Measurements from ENCODE around the gene VPS26B.

Gene VPS26B

DNA sequence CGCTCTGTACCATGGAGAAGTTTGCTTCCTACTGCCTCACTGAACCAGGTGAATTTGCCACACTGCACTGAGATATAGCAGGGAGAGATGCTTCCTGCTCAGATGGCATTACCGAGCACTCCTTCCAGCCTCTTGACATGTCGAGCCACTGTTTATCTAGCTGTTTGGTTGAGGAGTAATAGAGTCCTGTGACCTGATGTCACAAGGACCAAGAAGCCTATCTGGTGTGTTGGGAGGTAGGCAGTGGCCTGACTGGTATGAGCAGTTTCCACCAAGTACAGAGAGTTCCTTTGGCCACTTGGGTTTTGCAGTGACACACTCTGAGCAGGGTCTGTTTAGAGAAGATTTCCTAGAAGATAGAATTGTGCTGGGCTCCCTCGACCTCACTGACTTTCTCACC, 34.1 kb downstream of the VPS26B start:
- Histone ChIP-seq H3K9me3 (ENCODE audit: control insufficient read depth, low read length) (no peaks in the 10 kb centered on the region), H3K36me3 (ENCODE audit: control insufficient read depth, insufficient read depth, low read length) (peaks cover 57% of the 10 kb centered on the region), H3K4me3 (ENCODE audit: extremely low read depth, insufficient read depth, low read length, poor library complexity, severe bottlenecking) (no peak overlapping the region), H3K27ac (ENCODE audit: low read depth, low read length, severe bottlenecking) (no peak overlapping the region), H3K4me1 (ENCODE audit: control insufficient read depth, insufficient read depth, low read length, poor library complexity, severe bottlenecking) (no peaks in the 10 kb centered on the region)
- WGBS, 2 experiments (ENCODE audit: insufficient coverage in 2 of 2): 97 to 100% methylated on average over 3 to 4 of the region's 4 CpGs

DNA sequence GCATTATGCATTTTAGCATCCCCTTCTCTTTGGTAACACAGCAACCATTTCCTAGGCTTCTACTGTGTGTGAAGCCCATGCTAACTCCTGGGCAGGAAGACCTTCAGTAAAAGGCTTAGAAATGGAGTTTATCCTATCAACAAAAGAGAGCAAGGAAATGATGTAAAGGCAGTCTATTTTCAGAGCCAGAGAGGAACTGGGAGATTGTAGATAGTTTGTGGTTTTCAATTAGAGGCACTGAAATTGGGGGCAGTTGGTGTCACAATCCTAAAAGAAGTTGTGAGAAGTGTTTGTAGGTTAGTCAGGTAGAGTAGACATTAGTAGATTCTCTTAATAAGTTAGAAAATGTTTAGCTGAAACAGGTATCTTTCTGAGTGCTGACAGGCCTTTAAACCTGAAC, 36.0 kb downstream of the VPS26B start:
- H3K9me3 ChIP-seq (ENCODE audit: control insufficient read depth, low read length): no peaks in the 10 kb centered on the region
- H3K4me1 ChIP-seq (ENCODE audit: control insufficient read depth, insufficient read depth, low read length, poor library complexity, severe bottlenecking): no peaks in the 10 kb centered on the region
- H3K4me3 ChIP-seq (ENCODE audit: extremely low read depth, insufficient read depth, low read length, poor library complexity, severe bottlenecking): no peak overlapping the region
- H3K27ac ChIP-seq (ENCODE audit: low read depth, low read length, severe bottlenecking): no peak overlapping the region
- peaks cover 62% of the 10 kb centered on the region for H3K36me3 ChIP-seq (ENCODE audit: control insufficient read depth, insufficient read depth, low read length)

DNA sequence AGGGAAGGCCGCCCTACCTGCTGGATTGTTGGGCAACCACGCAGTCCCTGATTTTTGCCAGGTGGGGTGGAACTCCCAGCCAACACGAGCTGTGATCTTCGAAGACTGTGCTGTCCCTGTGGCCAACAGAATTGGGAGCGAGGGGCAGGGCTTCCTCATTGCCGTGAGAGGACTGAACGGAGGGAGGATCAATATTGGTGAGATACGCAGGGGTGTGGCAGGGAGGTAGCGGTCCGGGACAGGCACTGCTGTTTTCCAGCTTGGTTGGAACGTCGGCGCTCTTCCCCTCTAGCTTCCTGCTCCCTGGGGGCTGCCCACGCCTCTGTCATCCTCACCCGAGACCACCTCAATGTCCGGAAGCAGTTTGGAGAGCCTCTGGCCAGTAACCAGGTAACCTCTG, 36.5 kb downstream of the VPS26B start:
- Histone ChIP-seq H3K4me1 (ENCODE audit: control insufficient read depth, insufficient read depth, low read length, poor library complexity, severe bottlenecking) (no peaks in the 10 kb centered on the region), H3K27ac (ENCODE audit: low read depth, low read length, severe bottlenecking) (no peak overlapping the region), H3K9me3 (ENCODE audit: control insufficient read depth, low read length) (no peaks in the 10 kb centered on the region), H3K4me3 (ENCODE audit: extremely low read depth, insufficient read depth, low read length, poor library complexity, severe bottlenecking) (no peak overlapping the region), H3K36me3 (ENCODE audit: control insufficient read depth, insufficient read depth, low read length) (peaks cover 62% of the 10 kb centered on the region)
- WGBS, 2 experiments (ENCODE audit: insufficient coverage in 2 of 2): 92 to 94% methylated on average over 14 to 16 of the region's 16 CpGs

DNA sequence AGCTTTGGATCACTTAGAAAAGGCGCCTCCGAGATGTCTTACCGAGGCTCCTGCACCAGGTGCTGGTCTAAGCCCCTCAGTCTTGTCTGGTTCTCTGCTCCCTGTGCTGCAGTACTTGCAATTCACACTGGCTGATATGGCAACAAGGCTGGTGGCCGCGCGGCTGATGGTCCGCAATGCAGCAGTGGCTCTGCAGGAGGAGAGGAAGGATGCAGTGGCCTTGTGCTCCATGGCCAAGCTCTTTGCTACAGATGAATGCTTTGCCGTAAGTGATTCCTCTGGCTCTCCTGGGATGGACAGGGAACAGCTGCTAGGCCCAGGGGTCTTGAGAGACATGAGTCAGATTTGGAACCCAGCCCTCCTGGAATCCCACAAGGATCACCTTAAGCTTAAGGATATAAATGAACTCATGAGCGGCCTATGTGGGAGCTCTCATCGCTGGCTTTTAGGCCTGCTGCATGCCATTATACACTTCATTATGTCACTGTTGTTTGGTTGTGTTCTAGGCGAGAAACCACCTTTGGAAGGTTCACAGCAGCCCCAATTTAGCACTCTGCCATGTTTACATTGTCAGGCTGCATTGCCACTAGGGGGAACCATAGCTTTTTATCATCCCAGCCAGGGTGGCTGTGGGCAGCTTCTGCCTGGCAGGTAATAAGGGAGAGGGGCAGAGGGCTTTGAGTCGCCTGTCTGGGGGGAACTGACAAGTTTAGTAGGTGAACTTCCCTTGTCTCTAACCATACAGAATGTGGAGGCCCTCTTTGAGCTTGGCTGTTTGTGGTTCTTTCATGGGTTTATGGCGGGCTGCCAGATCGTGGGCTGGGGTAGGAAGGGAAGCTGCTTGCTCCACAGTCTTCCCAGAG, 37.4 kb downstream of the VPS26B start:
- Histone ChIP-seq H3K4me3 (ENCODE audit: extremely low read depth, insufficient read depth, low read length, poor library complexity, severe bottlenecking) (no peak overlapping the region), H3K27ac (ENCODE audit: low read depth, low read length, severe bottlenecking) (no peak overlapping the region), H3K36me3 (ENCODE audit: control insufficient read depth, insufficient read depth, low read length) (peaks cover 54% of the 10 kb centered on the region), H3K4me1 (ENCODE audit: control insufficient read depth, insufficient read depth, low read length, poor library complexity, severe bottlenecking) (no peaks in the 10 kb centered on the region), H3K9me3 (ENCODE audit: control insufficient read depth, low read length) (no peaks in the 10 kb centered on the region)
- 88 to 94% methylated on average over 10 to 13 of the region's 14 CpGs for WGBS, 2 experiments (ENCODE audit: insufficient coverage in 2 of 2)

DNA sequence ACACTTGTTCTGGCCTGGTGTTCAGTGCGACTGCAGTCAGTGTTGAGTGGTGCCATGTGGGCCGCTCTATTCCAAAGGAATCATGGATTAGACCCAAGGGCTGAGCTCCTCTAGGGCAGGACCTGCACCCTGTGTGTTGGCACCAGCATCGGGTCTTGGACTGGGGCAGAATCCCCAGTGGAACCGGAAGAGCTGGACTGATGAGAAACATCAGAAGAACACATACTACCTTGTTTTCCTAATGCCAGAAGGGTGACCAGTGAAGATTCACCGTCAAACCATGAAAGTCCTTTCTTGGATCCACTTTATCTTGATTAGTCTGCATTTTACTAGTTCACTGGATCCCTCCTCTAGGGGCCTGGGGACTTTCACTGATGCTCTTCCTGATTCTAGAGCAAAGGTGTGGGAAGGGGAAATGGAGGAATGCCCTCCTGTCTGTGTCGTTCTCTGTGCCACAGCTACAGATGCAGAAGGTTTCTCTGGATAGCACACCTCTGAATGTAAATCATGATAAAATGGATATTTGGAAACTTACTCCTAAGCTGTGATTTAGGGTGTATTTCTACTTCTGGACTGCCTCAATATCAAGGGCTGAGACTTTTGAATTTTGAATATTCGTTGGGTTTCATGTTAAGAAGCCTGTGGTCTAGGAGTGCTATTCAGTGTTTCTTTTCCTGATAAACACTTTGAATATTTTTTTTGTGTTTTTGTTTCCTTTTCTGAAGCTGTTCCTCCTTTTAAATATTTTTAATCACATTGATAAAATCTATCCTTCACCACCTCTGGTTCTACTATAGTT, 40.7 kb downstream of the VPS26B start:
- Histone ChIP-seq H3K36me3 (ENCODE audit: control insufficient read depth, insufficient read depth, low read length) (peaks cover 37% of the 10 kb centered on the region), H3K4me1 (ENCODE audit: control insufficient read depth, insufficient read depth, low read length, poor library complexity, severe bottlenecking) (no peaks in the 10 kb centered on the region), H3K9me3 (ENCODE audit: control insufficient read depth, low read length) (no peaks in the 10 kb centered on the region), H3K4me3 (ENCODE audit: extremely low read depth, insufficient read depth, low read length, poor library complexity, severe bottlenecking) (no peak overlapping the region), H3K27ac (ENCODE audit: low read depth, low read length, severe bottlenecking) (no peak overlapping the region)
- WGBS, 2 experiments (ENCODE audit: insufficient coverage in 2 of 2): 90 to 96% methylated on average over 4 of the region's 7 CpGs

DNA sequence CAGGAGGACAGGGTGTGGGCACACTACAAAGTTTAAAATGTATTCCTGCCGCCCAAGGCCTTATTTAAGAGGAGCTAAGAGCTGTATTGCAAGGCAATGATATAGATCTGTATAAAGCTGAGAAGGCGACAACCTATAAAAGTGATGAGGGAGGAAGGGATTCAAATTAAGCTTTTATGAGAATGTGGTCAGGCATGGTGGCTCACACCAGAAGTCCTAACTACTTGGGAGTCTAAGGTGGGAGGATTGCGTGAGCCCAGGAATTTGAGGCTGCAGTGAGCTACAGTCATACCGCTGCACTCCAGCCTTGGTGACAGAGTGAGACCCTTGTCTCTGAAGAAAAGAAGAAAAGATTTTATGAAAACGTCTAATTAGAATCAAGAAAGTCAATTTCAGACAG, 42.0 kb downstream of the VPS26B start:
- H3K27ac ChIP-seq (ENCODE audit: low read depth, low read length, severe bottlenecking): no peak overlapping the region
- no peaks in the 10 kb centered on the region for H3K4me1 ChIP-seq (ENCODE audit: control insufficient read depth, insufficient read depth, low read length, poor library complexity, severe bottlenecking)
- H3K9me3 ChIP-seq (ENCODE audit: control insufficient read depth, low read length): no peaks in the 10 kb centered on the region
- peaks cover 26% of the 10 kb centered on the region for H3K36me3 ChIP-seq (ENCODE audit: control insufficient read depth, insufficient read depth, low read length)
- no peak overlapping the region for H3K4me3 ChIP-seq (ENCODE audit: extremely low read depth, insufficient read depth, low read length, poor library complexity, severe bottlenecking)
- 87 to 100% methylated on average over 5 of the region's 5 CpGs for WGBS, 2 experiments (ENCODE audit: insufficient coverage in 2 of 2)

DNA sequence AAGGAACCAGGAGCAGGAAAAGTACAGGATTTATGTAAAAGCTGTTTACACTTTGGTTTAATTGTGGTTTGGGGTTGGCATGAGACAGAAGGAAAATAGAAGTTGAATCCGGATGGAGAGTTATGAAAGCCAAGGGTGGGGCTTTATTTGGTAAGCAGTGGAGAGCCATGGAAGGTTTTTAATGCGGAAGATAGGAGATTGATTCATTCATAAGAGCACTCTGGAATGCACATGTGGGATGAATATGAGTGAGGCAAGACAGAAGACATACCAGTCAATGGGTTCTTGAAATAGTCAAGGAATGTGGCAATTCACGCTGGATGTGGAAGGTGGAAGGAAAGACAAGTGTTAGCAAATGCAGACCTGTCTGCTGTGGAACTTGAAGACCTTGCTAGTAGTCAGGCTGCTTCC, 42.4 kb downstream of the VPS26B start:
- no peaks in the 10 kb centered on the region for H3K9me3 ChIP-seq (ENCODE audit: control insufficient read depth, low read length)
- H3K4me3 ChIP-seq (ENCODE audit: extremely low read depth, insufficient read depth, low read length, poor library complexity, severe bottlenecking): no peak overlapping the region
- H3K36me3 ChIP-seq (ENCODE audit: control insufficient read depth, insufficient read depth, low read length): peaks cover 22% of the 10 kb centered on the region
- no peak overlapping the region for H3K27ac ChIP-seq (ENCODE audit: low read depth, low read length, severe bottlenecking)
- H3K4me1 ChIP-seq (ENCODE audit: control insufficient read depth, insufficient read depth, low read length, poor library complexity, severe bottlenecking): no peaks in the 10 kb centered on the region
- WGBS, 2 experiments (ENCODE audit: insufficient coverage in 2 of 2): 71 to 79% methylated on average over 3 of the region's 3 CpGs

DNA sequence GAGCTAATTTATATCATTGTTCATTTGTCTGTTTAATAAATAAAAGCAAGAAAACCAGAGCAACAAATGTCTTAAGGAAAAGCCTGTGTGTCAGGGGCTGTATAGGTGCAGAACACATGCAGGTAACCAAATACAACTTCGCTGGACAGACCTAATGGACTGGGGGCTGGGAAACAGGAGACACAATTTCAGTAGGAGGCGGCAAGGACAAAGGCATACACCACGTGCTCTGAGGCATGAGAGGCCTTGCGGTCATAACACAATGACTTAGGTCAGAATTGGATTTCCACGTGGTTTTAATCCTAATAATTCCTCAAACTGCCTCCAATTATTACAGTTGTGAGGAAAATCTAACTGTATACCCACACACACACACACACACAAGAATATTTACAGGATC, 43.0 kb downstream of the VPS26B start:
- H3K4me3 ChIP-seq (ENCODE audit: extremely low read depth, insufficient read depth, low read length, poor library complexity, severe bottlenecking): no peak overlapping the region
- peaks cover 15% of the 10 kb centered on the region for H3K36me3 ChIP-seq (ENCODE audit: control insufficient read depth, insufficient read depth, low read length)
- no peaks in the 10 kb centered on the region for H3K9me3 ChIP-seq (ENCODE audit: control insufficient read depth, low read length)
- no peak overlapping the region for H3K27ac ChIP-seq (ENCODE audit: low read depth, low read length, severe bottlenecking)
- no peaks in the 10 kb centered on the region for H3K4me1 ChIP-seq (ENCODE audit: control insufficient read depth, insufficient read depth, low read length, poor library complexity, severe bottlenecking)
- WGBS, 2 experiments (ENCODE audit: insufficient coverage in 2 of 2): 71 to 92% methylated on average over 1 to 5 of the region's 5 CpGs

DNA sequence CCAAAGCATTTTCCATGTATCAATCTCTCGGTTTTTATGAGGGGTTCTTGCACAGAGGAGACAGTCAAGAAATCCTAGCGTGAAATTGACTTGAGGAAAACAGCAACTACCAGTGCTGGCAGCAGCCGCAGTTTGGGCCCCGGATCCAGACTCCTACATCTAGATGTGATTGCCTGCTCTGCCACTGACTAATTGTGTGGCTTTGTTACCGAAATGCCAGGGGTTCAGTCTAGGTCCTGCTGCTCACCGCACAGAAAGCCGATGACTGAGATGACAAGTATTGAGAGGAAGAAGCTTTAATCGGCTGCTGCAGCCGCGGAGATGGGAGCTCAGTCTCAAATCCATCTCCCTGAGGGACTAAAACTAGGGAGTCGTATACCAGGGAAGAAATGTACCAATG, 43.5 kb downstream of the VPS26B start:
- no peak overlapping the region for H3K27ac ChIP-seq (ENCODE audit: low read depth, low read length, severe bottlenecking)
- peaks cover 10% of the 10 kb centered on the region for H3K36me3 ChIP-seq (ENCODE audit: control insufficient read depth, insufficient read depth, low read length)
- 92 to 94% methylated on average over 10 to 11 of the region's 11 CpGs for WGBS, 2 experiments (ENCODE audit: insufficient coverage in 2 of 2)
- no peaks in the 10 kb centered on the region for H3K4me1 ChIP-seq (ENCODE audit: control insufficient read depth, insufficient read depth, low read length, poor library complexity, severe bottlenecking)
- no peaks in the 10 kb centered on the region for H3K9me3 ChIP-seq (ENCODE audit: control insufficient read depth, low read length)
- H3K4me3 ChIP-seq (ENCODE audit: extremely low read depth, insufficient read depth, low read length, poor library complexity, severe bottlenecking): no peak overlapping the region

DNA sequence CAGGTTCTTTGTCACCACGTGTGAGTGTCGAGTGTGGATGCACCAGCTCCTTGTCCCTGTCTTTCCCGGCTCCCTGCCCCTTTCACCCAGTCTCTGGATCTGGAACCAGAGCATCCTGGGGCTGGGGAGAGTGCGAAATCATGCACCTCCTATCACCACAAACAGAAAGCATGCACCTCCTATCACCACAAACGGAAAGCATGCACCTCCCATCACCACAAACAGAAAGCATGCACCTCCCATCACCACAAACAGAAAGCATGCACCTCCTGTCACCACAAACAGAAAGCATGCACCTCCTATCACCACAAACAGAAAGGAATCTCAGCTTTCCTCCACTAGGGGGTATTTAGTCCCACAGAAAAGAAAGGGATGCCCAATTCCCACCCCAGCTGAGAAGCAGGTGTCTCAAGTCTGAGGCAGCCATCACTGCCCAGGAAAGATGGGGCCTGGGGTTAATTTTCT, 45.8 kb downstream of the VPS26B start:
- H3K4me1 ChIP-seq (ENCODE audit: control insufficient read depth, insufficient read depth, low read length, poor library complexity, severe bottlenecking): peaks cover 2% of the 10 kb centered on the region
- no peak overlapping the region for H3K27ac ChIP-seq (ENCODE audit: low read depth, low read length, severe bottlenecking)
- no peaks in the 10 kb centered on the region for H3K9me3 ChIP-seq (ENCODE audit: control insufficient read depth, low read length)
- H3K4me3 ChIP-seq (ENCODE audit: extremely low read depth, insufficient read depth, low read length, poor library complexity, severe bottlenecking): no peak overlapping the region
- WGBS, 2 experiments (ENCODE audit: insufficient coverage in 2 of 2): 48 to 59% methylated on average over 2 to 4 of the region's 5 CpGs
- no peaks in the 10 kb centered on the region for H3K36me3 ChIP-seq (ENCODE audit: control insufficient read depth, insufficient read depth, low read length)

DNA sequence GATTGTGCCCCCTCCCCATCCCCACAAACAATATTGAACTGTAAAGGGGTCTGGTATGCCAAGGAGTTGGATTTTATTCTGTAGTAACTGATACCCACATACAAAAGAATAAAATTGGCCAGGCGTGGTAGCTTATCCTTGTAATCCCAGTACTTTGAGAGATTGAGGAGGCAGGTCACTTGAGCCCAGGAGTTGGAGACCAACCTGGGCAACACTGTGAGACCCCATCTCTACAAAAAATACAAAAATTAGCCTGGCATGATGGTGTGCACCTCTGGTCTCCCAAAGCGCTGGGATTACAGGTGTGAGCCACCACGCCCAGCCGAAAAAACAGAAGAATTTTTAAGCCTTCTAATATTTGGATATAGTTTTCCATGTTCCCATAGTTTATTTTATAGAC, 47.5 kb downstream of the VPS26B start:
- no peaks in the 10 kb centered on the region for H3K36me3 ChIP-seq (ENCODE audit: control insufficient read depth, insufficient read depth, low read length)
- no peak overlapping the region for H3K27ac ChIP-seq (ENCODE audit: low read depth, low read length, severe bottlenecking)
- H3K4me1 ChIP-seq (ENCODE audit: control insufficient read depth, insufficient read depth, low read length, poor library complexity, severe bottlenecking): peaks cover 4% of the 10 kb centered on the region
- 80% methylated on average over 1 of the region's 4 CpGs for whole genome bisulfite sequencing, 2 experiments (ENCODE audit: insufficient coverage in 2 of 2)
- H3K9me3 ChIP-seq (ENCODE audit: control insufficient read depth, low read length): no peaks in the 10 kb centered on the region
- H3K4me3 ChIP-seq (ENCODE audit: extremely low read depth, insufficient read depth, low read length, poor library complexity, severe bottlenecking): no peak overlapping the region

All from mesodermal cell (in vitro differentiated cells).